Stimulated activated CD8-positive, alpha-beta memory T cell treated with anti-CD3 and anti-CD28 coated beads, Interleukin-15, amount 100 ng/mL, for 4 hours (primary cell): Measurements from ENCODE around the gene SPECC1.
A peak's percentile ranks its signal among the peaks of the same experiment; 100 is the strongest.
"Not testable (repeated sequence)": the region's sequence is repeated elsewhere in the genome, so short reads cannot be mapped to it uniquely, and the experiment has no call there.

Experiments
- DNase-seq, 2 donors: peaks; one replicate each; pipeline ENCODE4 v3.0.0-alpha.2; 2020; ENCODE audit warnings: low read depth in 2 of 2

The SPECC1 gene

DNA sequence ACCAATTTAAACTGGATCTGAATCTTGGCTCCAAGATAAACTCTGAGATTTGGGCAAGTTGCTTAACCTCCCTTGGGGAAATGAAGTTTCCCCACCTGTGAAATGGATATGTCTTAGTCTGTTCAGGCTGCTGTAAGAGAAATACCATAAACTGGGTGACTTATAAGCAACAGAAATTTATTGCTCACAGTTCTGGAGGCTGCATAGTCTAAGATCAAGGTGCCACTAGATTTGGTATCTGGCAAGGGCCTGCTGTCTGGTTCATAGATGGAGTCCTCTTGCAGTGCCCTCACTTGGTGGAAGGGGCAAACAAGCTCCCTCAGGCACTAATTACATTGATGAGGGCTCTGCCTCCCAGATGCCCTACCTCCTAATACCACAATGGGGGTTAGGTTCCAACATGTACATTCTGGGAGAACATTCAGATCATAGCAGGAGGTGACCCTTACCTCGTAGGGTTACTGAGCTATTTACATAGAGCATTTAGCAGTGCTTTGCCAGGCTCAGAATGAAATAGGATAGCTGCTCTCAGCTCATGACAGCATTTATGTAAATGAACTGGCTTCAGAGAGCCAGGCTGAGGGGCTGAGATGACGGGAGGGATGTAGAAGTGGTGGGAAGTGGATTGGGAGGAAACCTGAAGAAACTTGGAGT is 83.9 kb downstream of the SPECC1 start:
- no peak for DNase-seq

GRCh38 chr17:20094777-20095176 is 85.6 kb downstream of the SPECC1 start:
- no peak for DNase-seq

- no peak for DNase-seq
Observed at GRCh38 chr17:20095336-20096080, 86.3 kb downstream of the SPECC1 start.

DNA sequence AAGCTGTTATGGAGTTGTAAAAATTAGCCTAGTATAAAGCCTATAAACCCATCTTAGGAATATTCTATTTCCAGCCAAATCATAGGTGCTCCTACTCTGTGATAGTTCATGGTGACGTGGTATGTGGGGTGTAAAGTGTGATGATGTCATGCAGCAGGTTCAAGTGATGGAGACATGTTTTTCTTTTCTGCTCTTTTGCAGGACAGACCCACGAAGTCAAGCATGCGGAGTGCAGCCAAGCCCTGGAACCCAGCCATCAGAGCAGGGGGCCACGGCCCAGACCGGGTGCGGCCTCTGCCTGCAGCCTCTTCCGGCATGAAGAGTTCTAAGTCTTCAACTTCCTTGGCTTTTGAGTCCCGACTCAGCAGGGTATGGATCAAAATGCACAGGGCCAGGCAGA is 87.3 kb downstream of the SPECC1 start:
- no peak for DNase-seq

DNA sequence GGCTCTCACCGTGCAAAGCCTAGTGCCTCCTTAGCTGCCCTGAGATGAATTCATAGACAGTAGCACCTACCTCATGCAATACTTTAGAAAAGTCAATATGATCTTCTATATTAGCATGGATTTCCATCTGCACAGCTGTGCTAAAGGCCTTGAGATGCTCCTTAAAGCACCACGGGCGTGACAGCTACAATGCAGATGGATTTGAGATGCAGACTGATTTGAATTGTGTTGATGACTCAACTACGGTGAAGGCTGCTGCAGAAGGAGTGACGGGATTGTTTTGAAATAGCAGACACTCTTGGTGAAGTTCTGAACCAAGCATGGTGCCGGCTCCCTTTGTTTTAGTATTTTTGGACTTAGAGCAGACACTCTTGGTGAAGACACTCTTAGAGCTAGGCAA is 88.2 kb downstream of the SPECC1 start:
- DNase-seq, result no peak

- DNase-seq, result no peak
Observed at GRCh38 chr17:20098314-20098713, 89.2 kb downstream of the SPECC1 start.

DNA sequence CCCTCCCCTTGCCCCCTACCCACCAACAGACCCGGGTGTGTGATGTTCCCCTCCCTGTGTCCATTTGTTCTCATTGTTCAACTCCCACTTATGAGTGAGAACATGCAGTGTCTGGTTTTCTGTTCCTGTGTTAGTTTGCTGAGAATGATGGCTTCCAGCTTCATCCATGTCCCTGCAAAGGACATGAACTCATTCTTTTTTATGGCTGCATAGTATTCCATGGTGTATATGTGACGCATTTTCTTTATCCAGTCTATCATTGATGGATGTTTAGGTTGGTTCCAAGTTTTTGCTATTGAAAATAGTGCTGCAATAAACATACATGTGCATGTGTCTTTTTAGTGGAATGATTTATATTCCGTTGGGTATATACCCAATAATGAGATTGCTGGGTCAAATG is 91.6 kb downstream of the SPECC1 start:
- DNase-seq, result not testable (repeated sequence)

DNA sequence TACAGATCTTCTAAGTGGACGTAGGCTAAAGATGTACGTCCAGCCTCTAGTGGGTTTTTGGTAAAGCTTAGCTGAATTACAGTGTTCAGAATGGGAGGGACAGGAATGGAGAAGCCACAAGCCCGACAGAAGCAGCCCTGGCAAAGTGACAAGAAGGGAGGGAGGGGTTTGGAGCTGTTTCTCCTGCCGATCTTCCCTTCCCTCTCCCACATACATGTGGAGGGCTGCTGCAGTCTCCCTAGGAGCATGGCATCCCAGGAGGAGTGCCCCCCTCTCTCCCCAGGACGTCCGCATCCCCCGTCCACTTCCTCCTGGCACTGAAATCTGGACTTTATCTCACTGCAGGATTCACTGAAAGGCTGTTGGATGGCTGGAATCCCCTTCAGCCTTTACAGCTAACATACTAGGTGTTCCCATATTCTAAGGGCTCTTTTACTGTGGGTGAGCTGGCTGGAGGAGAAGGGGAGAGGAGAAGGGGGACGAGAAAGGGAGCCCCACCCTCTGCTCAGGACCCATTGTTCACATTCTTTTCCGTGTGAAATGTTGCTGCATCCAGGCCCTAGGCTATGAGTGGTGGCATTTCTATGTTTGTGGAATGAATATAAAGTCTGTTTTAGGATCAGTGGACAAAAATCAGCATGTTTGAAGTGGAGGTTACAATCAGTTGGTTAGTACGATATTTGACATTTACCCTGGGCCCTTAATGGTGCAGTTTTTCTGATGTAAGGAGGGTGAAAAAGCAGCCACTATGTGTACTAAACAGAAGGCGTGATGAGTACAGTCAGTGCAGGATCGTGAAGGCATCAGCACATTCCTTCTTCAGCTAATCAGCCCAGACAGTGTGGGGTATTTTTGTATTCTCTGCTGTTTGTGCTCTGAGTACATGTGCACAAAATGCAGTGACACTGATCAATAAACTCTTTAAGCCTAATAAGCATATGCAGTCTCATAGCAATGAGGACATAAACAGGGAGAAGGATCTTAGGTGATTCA is 94.6 kb downstream of the SPECC1 start:
- DNase-seq, result no peak

- DNase-seq, result no peak
Observed at GRCh38 chr17:20105539-20106280, 96.6 kb downstream of the SPECC1 start.

GRCh38 chr17:20106446-20106845 is 97.3 kb downstream of the SPECC1 start:
- not testable (repeated sequence) for DNase-seq

- DNase-seq, result no peak
Observed at GRCh38 chr17:20109076-20109475, 99.9 kb downstream of the SPECC1 start.

DNA sequence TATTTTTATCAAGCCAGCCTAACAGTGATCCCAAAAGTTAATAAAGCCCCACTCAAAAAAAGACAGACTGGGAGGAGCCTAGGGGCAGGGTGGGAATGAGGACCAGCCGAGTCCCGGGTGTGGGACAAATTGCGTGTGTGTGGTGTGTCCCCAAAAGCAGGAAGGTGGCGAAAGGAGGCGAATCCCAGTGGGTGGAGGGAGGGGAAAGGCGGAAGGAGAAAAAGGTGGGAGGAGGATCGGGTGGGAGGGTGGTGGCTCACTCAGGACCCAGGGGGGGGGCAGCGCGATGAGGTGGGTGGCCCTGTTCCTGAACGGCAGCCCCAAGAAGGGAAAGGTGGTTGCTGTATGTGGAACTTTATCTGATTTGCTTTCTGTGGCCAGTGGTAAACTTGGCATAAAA is 102.4 kb downstream of the SPECC1 start:
- DNase-seq, result no peak

- no peak for DNase-seq
Observed at GRCh38 chr17:20114466-20114865, 105.3 kb downstream of the SPECC1 start.

DNA sequence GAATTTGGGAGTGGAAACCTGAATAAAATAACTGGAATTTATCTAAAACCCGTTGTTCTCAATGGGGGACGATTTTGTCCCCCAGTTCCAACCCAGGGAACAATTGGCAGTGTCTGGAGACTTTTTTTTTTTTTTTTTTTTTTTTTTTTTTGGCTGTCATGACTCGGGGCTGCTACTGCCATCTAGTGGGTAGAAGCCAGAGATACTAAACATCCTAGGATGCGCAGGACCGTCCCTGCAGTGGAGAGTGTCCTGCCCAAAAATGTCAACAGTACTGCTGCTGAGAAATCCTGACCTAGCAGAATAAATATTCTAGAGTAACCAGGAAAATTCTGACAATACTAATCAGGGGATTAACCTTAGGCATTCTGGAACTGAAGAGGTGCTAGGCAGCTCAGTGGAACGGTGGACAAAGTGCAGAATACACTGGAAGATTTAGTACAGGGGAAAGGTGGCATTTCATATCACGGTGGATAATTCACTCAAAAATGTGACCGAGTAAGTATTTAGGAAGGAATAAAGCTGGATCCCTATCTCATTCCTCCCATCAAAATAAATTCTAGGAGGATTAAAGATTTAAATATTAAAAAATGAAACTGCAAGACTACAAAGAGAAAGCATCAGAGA is 107.6 kb downstream of the SPECC1 start:
- peak in 1 of 2 donors; percentile 14 for DNase-seq

DNA sequence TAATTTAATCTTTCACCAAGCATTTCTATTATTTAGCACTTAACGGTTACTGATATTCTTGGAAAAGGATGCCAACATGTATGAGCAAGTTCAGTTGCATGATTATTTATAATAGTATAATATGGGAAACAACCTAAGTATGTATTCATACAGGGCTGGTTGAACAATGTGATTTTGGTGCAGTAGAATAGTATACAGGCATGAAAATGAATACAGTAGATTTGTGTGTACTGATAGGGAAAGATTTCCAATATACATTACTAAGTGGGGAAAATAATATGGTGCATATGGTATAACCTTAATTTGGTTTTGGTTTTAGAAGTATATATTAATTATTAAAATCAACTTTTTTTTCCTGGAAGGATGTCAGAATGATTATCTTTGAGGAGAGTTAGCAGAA is 109.1 kb downstream of the SPECC1 start:
- DNase-seq, result no peak

DNA sequence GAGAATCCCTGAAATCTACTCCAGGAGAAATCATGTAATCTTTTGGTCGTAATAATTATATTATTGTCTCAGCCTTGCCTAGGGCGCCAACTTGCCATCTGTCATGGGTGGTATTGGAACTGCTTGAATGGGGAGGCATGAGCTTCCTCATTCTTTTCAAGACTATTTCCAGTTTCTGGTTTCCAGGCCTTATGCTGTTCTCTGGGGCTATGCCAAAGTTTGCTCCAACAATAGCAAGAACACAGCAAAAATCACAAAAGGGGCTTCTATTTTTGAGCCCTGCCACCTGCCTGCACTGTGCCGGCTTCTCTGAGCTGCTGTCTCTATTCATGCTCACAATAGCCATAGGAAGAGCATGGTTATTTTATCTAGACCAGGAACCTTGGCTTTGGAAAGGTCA is 111.7 kb downstream of the SPECC1 start:
- no peak for DNase-seq

- peak; percentile 13 to 33 for DNase-seq
Observed at GRCh38 chr17:20121359-20122253, 112.4 kb downstream of the SPECC1 start.

DNA sequence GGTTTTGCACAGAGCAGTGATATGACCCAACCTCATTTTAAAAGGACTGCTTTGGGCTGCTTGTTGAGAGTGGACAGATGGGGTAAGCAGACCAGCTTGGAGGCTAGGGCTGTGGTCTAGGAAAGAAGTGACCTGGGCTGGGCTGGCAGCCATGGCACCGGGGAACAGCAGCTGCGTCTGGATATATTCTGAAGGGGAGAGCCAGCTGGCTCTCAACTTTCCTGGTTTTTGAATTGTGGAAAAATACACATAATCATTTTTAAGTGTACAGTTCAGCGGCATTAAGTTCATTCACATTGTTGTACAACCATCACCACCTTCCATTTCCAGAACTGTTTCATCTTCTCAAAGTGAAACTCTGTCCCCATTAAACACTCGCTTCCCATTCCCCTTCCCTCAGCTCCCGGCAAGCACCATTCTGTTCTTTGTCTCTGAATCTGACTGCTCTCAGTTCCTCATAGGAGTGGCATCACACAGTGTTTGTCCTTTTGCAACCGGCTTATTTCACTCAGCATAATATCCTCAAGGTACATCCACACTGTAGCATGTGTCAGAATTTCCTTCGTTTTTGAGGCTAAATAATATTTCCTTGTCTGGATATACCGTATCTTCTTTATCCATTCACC is 113.2 kb downstream of the SPECC1 start:
- no peak for DNase-seq

- DNase-seq, result no peak
Observed at GRCh38 chr17:20123209-20123608, 114.0 kb downstream of the SPECC1 start.

- DNase-seq, result no peak
Observed at GRCh38 chr17:20125724-20126123, 116.6 kb downstream of the SPECC1 start.
